Sigmoid colon (tissue), 4 donors: ENCODE data around the gene NFE2L3.
A peak's percentile ranks its signal among the peaks of the same experiment; 100 is the strongest.

ENCODE experiments used
- EP300 ChIP-seq, 4 donors: sonication (generic); formaldehyde crosslinking; IDR thresholded peaks; one replicate each; pipeline ENCODE4 v1.6.1; 2017; ENCODE audit warnings: antibody characterized with exemption in 4 of 4
- POLR2AphosphoS5 ChIP-seq, 4 donors: sonication (generic); formaldehyde crosslinking; IDR thresholded peaks; one replicate each; pipeline ENCODE4 v1.6.1; 2017; ENCODE audit warnings: antibody characterized with exemption in 4 of 4
- TF ChIP-seq, protein P1 (sequence below), 4 experiments: fragments of 450-650 bp in 3 of 4; fragments of 200-600 bp in 1 of 4; IDR thresholded peaks; one replicate each; pipeline ENCODE4 v1.5.1; 2016 to 2019; ENCODE audit warnings: antibody characterized with exemption in 4 of 4, mild to moderate bottlenecking in 3 of 4, moderate library complexity in 2 of 4

GRCh38 chr7:26187380-26188205 is 35.6 kb downstream of the NFE2L3 start:
- TF ChIP-seq, protein P1, sequence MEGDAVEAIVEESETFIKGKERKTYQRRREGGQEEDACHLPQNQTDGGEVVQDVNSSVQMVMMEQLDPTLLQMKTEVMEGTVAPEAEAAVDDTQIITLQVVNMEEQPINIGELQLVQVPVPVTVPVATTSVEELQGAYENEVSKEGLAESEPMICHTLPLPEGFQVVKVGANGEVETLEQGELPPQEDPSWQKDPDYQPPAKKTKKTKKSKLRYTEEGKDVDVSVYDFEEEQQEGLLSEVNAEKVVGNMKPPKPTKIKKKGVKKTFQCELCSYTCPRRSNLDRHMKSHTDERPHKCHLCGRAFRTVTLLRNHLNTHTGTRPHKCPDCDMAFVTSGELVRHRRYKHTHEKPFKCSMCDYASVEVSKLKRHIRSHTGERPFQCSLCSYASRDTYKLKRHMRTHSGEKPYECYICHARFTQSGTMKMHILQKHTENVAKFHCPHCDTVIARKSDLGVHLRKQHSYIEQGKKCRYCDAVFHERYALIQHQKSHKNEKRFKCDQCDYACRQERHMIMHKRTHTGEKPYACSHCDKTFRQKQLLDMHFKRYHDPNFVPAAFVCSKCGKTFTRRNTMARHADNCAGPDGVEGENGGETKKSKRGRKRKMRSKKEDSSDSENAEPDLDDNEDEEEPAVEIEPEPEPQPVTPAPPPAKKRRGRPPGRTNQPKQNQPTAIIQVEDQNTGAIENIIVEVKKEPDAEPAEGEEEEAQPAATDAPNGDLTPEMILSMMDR (IDR thresholded peaks at IDR 0.05) = no peak
- TF ChIP-seq POLR2AphosphoS5 (IDR thresholded peaks at IDR 0.05) (peak in 2 of 4 donors; percentile 25 to 52), EP300 (IDR thresholded peaks at IDR 0.05) (no peak)
